Astrocyte of the cerebellum (primary cell): ENCODE data around the gene ARGLU1.

Experiments used
- DNase-seq: peaks from one replicate; pipeline ENCODE4 v3.0.0-alpha.2; 2011; ENCODE audit warnings: low read depth
- H3K4me3 ChIP-seq: 2 replicates; pipeline ENCODE4 v1.5.1; 2011; ENCODE audit warnings: mild to moderate bottlenecking, low read depth, low read length, moderate library complexity
- CTCF ChIP-seq: IDR thresholded peaks from 2 replicates; pipeline ENCODE4 v1.5.1; 2012; ENCODE audit warnings: low read length, low read depth, moderate library complexity, mild to moderate bottlenecking; ENCODE audit errors: missing control alignments
- in situ Hi-C: cut with HindIII; loops from 2 replicates; pipeline ENCODE4 v1.10.0; 2017; ENCODE audit warnings: low sequenced_read_pairs

The ARGLU1 gene

GRCh38 chr13:106540613-106541012 is 27.3 kb downstream of the ARGLU1 start:
- no peak for TF ChIP-seq CTCF
- no peak for DNase-seq
- in situ Hi-C loops, result no loop called here
- no peak overlapping the region for H3K4me3 ChIP-seq

- DNase-seq, result no peak
- TF ChIP-seq CTCF, result no peak
- in situ Hi-C loops, result loop anchor here (10.0 kb wide), 1 partner anchor 1773 kb away; no protein-coding TSS in a partner anchor
- no peak overlapping the region for H3K4me3 ChIP-seq
Observed at GRCh38 chr13:106537521-106537920, 30.4 kb downstream of the ARGLU1 start.

GRCh38 chr13:106536244-106537034 is 31.5 kb downstream of the ARGLU1 start:
- in situ Hi-C loops, result loop anchor here (10.0 kb wide), 1 partner anchor 1772 kb away; no protein-coding TSS in a partner anchor
- TF ChIP-seq CTCF, result peak; percentile 97
- DNase-seq, result peak; percentile 87
- H3K4me3 ChIP-seq, result peak overlapping the region; percentile 74

- no peak for TF ChIP-seq CTCF
- in situ Hi-C loops, result loop anchor here (10.0 kb wide), 1 partner anchor 1771 kb away; no protein-coding TSS in a partner anchor
- DNase-seq, result peak; percentile 78
- H3K4me3 ChIP-seq, result peak within 1 kb of the TSS; percentile 74
Observed at GRCh38 chr13:106535552-106536243, 32.2 kb downstream of the ARGLU1 start, which contains the start of gene EFNB2. TSS of gene EFNB2 (minus strand) at chr13:106535662. CDS start at chr13:106534964, 698 bp downstream.

- in situ Hi-C loops, result loop anchor here (10.0 kb wide), 1 partner anchor 1770 kb away; no protein-coding TSS in a partner anchor
- DNase-seq, result no peak
- TF ChIP-seq CTCF, result no peak
Observed at GRCh38 chr13:106534639-106535551, 33.0 kb downstream of the ARGLU1 start.

More at GRCh38 chr13:106534639-106535551, 33.0 kb downstream of the ARGLU1 start:
- peak overlapping the region; percentile 74 for H3K4me3 ChIP-seq
